OCI-LY7 (cell line): ENCODE measurements around the gene TLX2. TPM values are rescaled to one million over a fixed set of nuclear protein-coding genes. Genes with fewer than 3 reads are reported as not detected.

Source experiments
- BruUV-seq: library from RNA; stranded (reverse); fragments of 400-500 nt; replicated peaks from 2 replicates; lab custom pipeline; 2021; lab: Mats Ljungman, UMichigan
- CTCF ChIA-PET: fragments of 300-600 bp; sonication (Branson Sonifier 250); formaldehyde crosslinking; loops from one replicate; lab custom pipeline; 2022; ENCODE audit warnings: antibody characterized with exemption; ENCODE audit not compliant: unreplicated experiment; lab: Charles Lee
- POLR2A ChIA-PET: fragments of 300-600 bp; sonication (Branson Sonifier 250); formaldehyde crosslinking; loops from one replicate; lab custom pipeline; 2022; ENCODE audit warnings: antibody characterized with exemption; lab: Charles Lee
- DNase-seq: peaks from one replicate; pipeline ENCODE4 v3.0.0-alpha.2; 2015; ENCODE audit warnings: low spot score
- H2AFZ ChIP-seq: fragments of 200-600 bp; sonication (generic), shearing (Covaris generic); 2 replicates; pipeline ENCODE4 v1.6.1; 2014; ENCODE audit warnings: mild to moderate bottlenecking, antibody characterized with exemption, low read length, moderate library complexity
- H3K27ac ChIP-seq: fragments of 200-600 bp; sonication (generic); 2 replicates; pipeline ENCODE4 v1.5.1; 2014; ENCODE audit warnings: mixed run types, low read depth, mild to moderate bottlenecking, moderate library complexity, low read length, inconsistent platforms; ENCODE audit not compliant: poor library complexity, severe bottlenecking
- H3K36me3 ChIP-seq: fragments of 200-600 bp; sonication (generic); 2 replicates; pipeline ENCODE4 v1.6.1; 2014; ENCODE audit warnings: mild to moderate bottlenecking, antibody characterized with exemption, low read length, moderate library complexity, mixed read lengths; ENCODE audit not compliant: insufficient read depth
- H3K4me1 ChIP-seq: fragments of 200-600 bp; sonication (generic); 2 replicates; pipeline ENCODE4 v1.5.1; 2014; ENCODE audit warnings: mild to moderate bottlenecking, low read length; ENCODE audit not compliant: insufficient read depth, poor library complexity, severe bottlenecking
- H3K4me2 ChIP-seq: fragments of 200-600 bp; sonication (generic); 2 replicates; pipeline ENCODE4 v1.6.1; 2014; ENCODE audit warnings: mild to moderate bottlenecking, low read length
- H3K4me3 ChIP-seq: fragments of 200-600 bp; sonication (generic); 2 replicates; pipeline ENCODE4 v1.5.1; 2014; ENCODE audit warnings: mild to moderate bottlenecking, low read depth, low read length; ENCODE audit not compliant: poor library complexity, severe bottlenecking
- H3K79me2 ChIP-seq: fragments of 200-600 bp; sonication (generic); 2 replicates; pipeline ENCODE4 v1.6.1; 2016; ENCODE audit warnings: low read depth, mild to moderate bottlenecking, low read length, moderate library complexity, mixed read lengths; ENCODE audit not compliant: insufficient read depth
- H3K9me2 ChIP-seq: fragments of 200-600 bp; sonication (generic); 2 replicates; pipeline ENCODE4 v1.6.1; 2016; ENCODE audit warnings: mild to moderate bottlenecking, low read length, mixed read lengths; ENCODE audit not compliant: insufficient read depth
- H3K9me3 ChIP-seq: fragments of 200-600 bp; sonication (generic); 2 replicates; pipeline ENCODE4 v1.6.1; 2014; ENCODE audit warnings: mild to moderate bottlenecking, mixed run types, low read length, mixed read lengths
- H4K20me1 ChIP-seq: fragments of 200-600 bp; sonication (generic); 2 replicates; pipeline ENCODE4 v1.6.1; 2014; ENCODE audit warnings: mild to moderate bottlenecking, antibody characterized with exemption, low read length, moderate library complexity, mixed read lengths; ENCODE audit not compliant: insufficient read depth
- EZH2phosphoT487 ChIP-seq: fragments of 200-600 bp; sonication (generic); IDR thresholded peaks from 2 replicates; pipeline ENCODE4 v1.6.1; 2018; ENCODE audit warnings: low read depth, borderline replicate concordance, mild to moderate bottlenecking, mixed run types, antibody characterized with exemption, low read length, moderate library complexity, mixed read lengths
- intact Hi-C: fragments of 100-400 bp; cut with micrococcal nuclease; formaldehyde crosslinking; loops from one replicate; pipeline ENCODE4 v1.10.0; 2022; ENCODE audit not compliant: unreplicated experiment
- total RNA-seq, 2 experiments: library from RNA; depleted of rRNA in 1 of 2; stranded (reverse); fragments of >200 nt in 1 of 2; shearing (Covaris generic) in 1 of 2; gene quantifications; 2 replicates each; pipeline ENCODE4 v1.2.3, GENCODE V29; 2014 to 2022
- TF ChIP-seq, protein P1 (sequence below): fragments of 200-600 bp; sonication (generic); conservative IDR thresholded peaks from 2 replicates; pipeline ENCODE4 v1.5.1; 2014; ENCODE audit warnings: mild to moderate bottlenecking, antibody characterized with exemption, low read length, moderate library complexity, mixed read lengths

Gene TLX2
- total RNA-seq, 2 experiments from 2014 or later = not detected

DNA sequence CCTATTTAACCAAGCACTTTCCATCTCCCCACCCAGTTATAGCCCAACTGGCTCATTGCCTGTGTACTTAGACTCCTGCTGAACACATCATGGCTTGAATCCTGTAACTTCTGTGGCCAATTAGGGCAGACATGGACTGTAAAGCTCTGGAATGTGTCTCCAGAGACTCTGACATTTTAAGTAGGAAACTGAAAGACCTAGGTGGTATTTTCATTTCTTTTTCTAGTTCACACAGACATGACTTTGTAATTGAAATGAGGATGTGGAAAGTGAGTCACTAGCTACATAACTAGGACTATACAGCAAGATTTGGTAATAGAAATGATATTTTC lies 52.5 kb downstream of the TLX2 start:
- ChIA-PET POLR2A (interaction anchor here (0.7 to 1.2 kb wide), 3 partner anchors 17 to 35 kb away, joined by 3 read pairs; no protein-coding TSS in a partner anchor), CTCF (no interaction called here)
- no peaks in the 10 kb centered on the region for H3K9me2 ChIP-seq
- intact Hi-C loops = no loop called here
- BruUV-seq = no TSS peak
- no peaks in the 10 kb centered on the region for H3K36me3 ChIP-seq
- H3K4me2 ChIP-seq = no peak overlapping the region
- H3K4me3 ChIP-seq = no peak overlapping the region
- no peaks in the 10 kb centered on the region for H3K79me2 ChIP-seq
- TF ChIP-seq EZH2phosphoT487 = no peak
- TF ChIP-seq, protein P1, sequence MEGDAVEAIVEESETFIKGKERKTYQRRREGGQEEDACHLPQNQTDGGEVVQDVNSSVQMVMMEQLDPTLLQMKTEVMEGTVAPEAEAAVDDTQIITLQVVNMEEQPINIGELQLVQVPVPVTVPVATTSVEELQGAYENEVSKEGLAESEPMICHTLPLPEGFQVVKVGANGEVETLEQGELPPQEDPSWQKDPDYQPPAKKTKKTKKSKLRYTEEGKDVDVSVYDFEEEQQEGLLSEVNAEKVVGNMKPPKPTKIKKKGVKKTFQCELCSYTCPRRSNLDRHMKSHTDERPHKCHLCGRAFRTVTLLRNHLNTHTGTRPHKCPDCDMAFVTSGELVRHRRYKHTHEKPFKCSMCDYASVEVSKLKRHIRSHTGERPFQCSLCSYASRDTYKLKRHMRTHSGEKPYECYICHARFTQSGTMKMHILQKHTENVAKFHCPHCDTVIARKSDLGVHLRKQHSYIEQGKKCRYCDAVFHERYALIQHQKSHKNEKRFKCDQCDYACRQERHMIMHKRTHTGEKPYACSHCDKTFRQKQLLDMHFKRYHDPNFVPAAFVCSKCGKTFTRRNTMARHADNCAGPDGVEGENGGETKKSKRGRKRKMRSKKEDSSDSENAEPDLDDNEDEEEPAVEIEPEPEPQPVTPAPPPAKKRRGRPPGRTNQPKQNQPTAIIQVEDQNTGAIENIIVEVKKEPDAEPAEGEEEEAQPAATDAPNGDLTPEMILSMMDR = no peak
- DNase-seq = no peak
- no peaks in the 10 kb centered on the region for H4K20me1 ChIP-seq
- peaks cover 10% of the 10 kb centered on the region for H3K4me1 ChIP-seq
- no peaks in the 10 kb centered on the region for H3K9me3 ChIP-seq
- H2AFZ ChIP-seq = no peak overlapping the region
- H3K27ac ChIP-seq = no peak overlapping the region

Other genes starting within 250 kb of the TLX2 start
- gene SLC4A5, start 171.0 kb upstream of the TLX2 start, total RNA-seq (2014; rRNA removed; shearing (Covaris generic)) = 1.1 and 1.2 TPM in 2 replicates
- gene SLC4A5, start 171.0 kb upstream of the TLX2 start, total RNA-seq (2022) = 3.4 and 7.0 TPM in 2 replicates
- gene DCTN1, start 134.1 kb upstream of the TLX2 start, total RNA-seq (2014; rRNA removed; shearing (Covaris generic)) = 45.5 and 50.3 TPM in 2 replicates
- 100 and 105 TPM in 2 replicates for gene DCTN1, start 134.1 kb upstream of the TLX2 start, total RNA-seq (2022)
- gene C2orf81, start 92.8 kb upstream of the TLX2 start, total RNA-seq (2014; rRNA removed; shearing (Covaris generic)) = 3.2 and 5.5 TPM in 2 replicates
- gene C2orf81, start 92.8 kb upstream of the TLX2 start, total RNA-seq (2022) = 20.7 and 22.5 TPM in 2 replicates
- gene WDR54, start 92.7 kb upstream of the TLX2 start, total RNA-seq (2014; rRNA removed; shearing (Covaris generic)) = 55.5 and 64.7 TPM in 2 replicates
- 82.5 and 89.5 TPM in 2 replicates for gene WDR54, start 92.7 kb upstream of the TLX2 start, total RNA-seq (2022)
- gene RTKN, start 72.5 kb upstream of the TLX2 start, total RNA-seq (2014; rRNA removed; shearing (Covaris generic)) = 1.3 and 2.3 TPM in 2 replicates
- gene RTKN, start 72.5 kb upstream of the TLX2 start, total RNA-seq (2022) = 5.4 and 7.7 TPM in 2 replicates
- gene INO80B, start 59.4 kb upstream of the TLX2 start, total RNA-seq (2014; rRNA removed; shearing (Covaris generic)) = 29.2 and 38.7 TPM in 2 replicates
- gene INO80B, start 59.4 kb upstream of the TLX2 start, total RNA-seq (2022) = 43.1 and 44.5 TPM in 2 replicates
- 70.7 and 70.8 TPM in 2 replicates for gene WBP1, start 56.0 kb upstream of the TLX2 start, total RNA-seq (2014; rRNA removed; shearing (Covaris generic))
- gene WBP1, start 56.0 kb upstream of the TLX2 start, total RNA-seq (2022) = 68.8 and 83.8 TPM in 2 replicates
- gene MOGS, start 49.1 kb upstream of the TLX2 start, total RNA-seq (2014; rRNA removed; shearing (Covaris generic)) = 46.9 and 51.3 TPM in 2 replicates
- gene MOGS, start 49.1 kb upstream of the TLX2 start, total RNA-seq (2022) = 50.1 and 52.7 TPM in 2 replicates
- gene MRPL53, start 41.8 kb upstream of the TLX2 start, total RNA-seq (2014; rRNA removed; shearing (Covaris generic)) = 46.1 and 85.7 TPM in 2 replicates
- 90.0 and 102 TPM in 2 replicates for gene MRPL53, start 41.8 kb upstream of the TLX2 start, total RNA-seq (2022)
- gene CCDC142, start 31.5 kb upstream of the TLX2 start, total RNA-seq (2014; rRNA removed; shearing (Covaris generic)) = 52.3 and 53.0 TPM in 2 replicates
- 42.5 and 52.0 TPM in 2 replicates for gene CCDC142, start 31.5 kb upstream of the TLX2 start, total RNA-seq (2022)
- gene TTC31, start 31.4 kb upstream of the TLX2 start, total RNA-seq (2014; rRNA removed; shearing (Covaris generic)) = 34.6 and 49.5 TPM in 2 replicates
- 31.5 and 37.4 TPM in 2 replicates for gene TTC31, start 31.4 kb upstream of the TLX2 start, total RNA-seq (2022)
- gene LBX2, start 14.8 kb upstream of the TLX2 start, total RNA-seq (2014; rRNA removed; shearing (Covaris generic)) = not detected in 2 replicates
- gene LBX2, start 14.8 kb upstream of the TLX2 start, total RNA-seq (2022) = not detected in 2 replicates
- 9.9 and 16.7 TPM in 2 replicates for gene PCGF1, start 6.8 kb upstream of the TLX2 start, total RNA-seq (2014; rRNA removed; shearing (Covaris generic))
- 15.9 and 21.5 TPM in 2 replicates for gene PCGF1, start 6.8 kb upstream of the TLX2 start, total RNA-seq (2022)
- gene DQX1, start 11.8 kb downstream of the TLX2 start, total RNA-seq (2014; rRNA removed; shearing (Covaris generic)) = 0.32 and 0.54 TPM in 2 replicates
- gene DQX1, start 11.8 kb downstream of the TLX2 start, total RNA-seq (2022) = 0.76 and 1.8 TPM in 2 replicates
- 163 and 188 TPM in 2 replicates for gene AUP1, start 15.3 kb downstream of the TLX2 start, total RNA-seq (2014; rRNA removed; shearing (Covaris generic))
- gene AUP1, start 15.3 kb downstream of the TLX2 start, total RNA-seq (2022) = 121 and 122 TPM in 2 replicates
- gene HTRA2, start 15.5 kb downstream of the TLX2 start, total RNA-seq (2014; rRNA removed; shearing (Covaris generic)) = 54.8 and 60.4 TPM in 2 replicates
- gene HTRA2, start 15.5 kb downstream of the TLX2 start, total RNA-seq (2022) = 50.7 and 59.4 TPM in 2 replicates
- gene LOXL3, start 39.5 kb downstream of the TLX2 start, total RNA-seq (2014; rRNA removed; shearing (Covaris generic)) = 0.72 and 0.98 TPM in 2 replicates
- 0.21 and 0.79 TPM in 2 replicates for gene LOXL3, start 39.5 kb downstream of the TLX2 start, total RNA-seq (2022)
- gene DOK1, start 40.3 kb downstream of the TLX2 start, total RNA-seq (2014; rRNA removed; shearing (Covaris generic)) = 13.4 and 19.3 TPM in 2 replicates
- 9.5 and 9.7 TPM in 2 replicates for gene DOK1, start 40.3 kb downstream of the TLX2 start, total RNA-seq (2022)
- gene M1AP, start 133.9 kb downstream of the TLX2 start, total RNA-seq (2014; rRNA removed; shearing (Covaris generic)) = not detected in 2 replicates
- gene M1AP, start 133.9 kb downstream of the TLX2 start, total RNA-seq (2022) = not detected in 2 replicates
- gene SEMA4F, start 139.8 kb downstream of the TLX2 start, total RNA-seq (2014; rRNA removed; shearing (Covaris generic)) = 2.3 and 3.4 TPM in 2 replicates
- 3.3 and 4.3 TPM in 2 replicates for gene SEMA4F, start 139.8 kb downstream of the TLX2 start, total RNA-seq (2022)